HG03135 (cell line): ENCODE measurements around the gene RERE.

ENCODE experiments used
- ATAC-seq: cut with Tn5 transposase; IDR thresholded peaks from one replicate; pipeline ENCODE4 v1.9.1; 2021; ENCODE audit warnings: mild to moderate bottlenecking, moderate library complexity; ENCODE audit not compliant: unreplicated experiment

The RERE gene

GRCh38 chr1:8817412-8818324, at the start of gene RERE:
TSS of gene RERE (minus strand) at chr1:8817640.
- ATAC-seq = peak; percentile 87

GRCh38 chr1:8866792-8867415, 49.5 kb upstream of the RERE start:
- no peak for ATAC-seq

- ATAC-seq = no peak
Observed at GRCh38 chr1:8866173-8866791, 48.8 kb upstream of the RERE start.

- ATAC-seq = no peak
Observed at GRCh38 chr1:8864713-8865344, 47.4 kb upstream of the RERE start.

- no peak for ATAC-seq
Observed at GRCh38 chr1:8863794-8864233, 46.4 kb upstream of the RERE start.

- no peak for ATAC-seq
Observed at GRCh38 chr1:8863138-8863537, 45.7 kb upstream of the RERE start.

- no peak for ATAC-seq
Observed at GRCh38 chr1:8862528-8862927, 45.1 kb upstream of the RERE start.

- no peak for ATAC-seq
Observed at GRCh38 chr1:8860738-8861516, 43.5 kb upstream of the RERE start.

- ATAC-seq = no peak
Observed at GRCh38 chr1:8858888-8859706, 41.7 kb upstream of the RERE start.

GRCh38 chr1:8858112-8858668, 40.8 kb upstream of the RERE start:
- ATAC-seq = no peak

- ATAC-seq = no peak
Observed at GRCh38 chr1:8856689-8857412, 39.4 kb upstream of the RERE start.

- no peak for ATAC-seq
Observed at GRCh38 chr1:8854240-8854639, 36.8 kb upstream of the RERE start.

- no peak for ATAC-seq
Observed at GRCh38 chr1:8851060-8851459, 33.6 kb upstream of the RERE start.

- ATAC-seq = peak; percentile 58
Observed at GRCh38 chr1:8848663-8849386, 31.4 kb upstream of the RERE start.

- no peak for ATAC-seq
Observed at GRCh38 chr1:8847990-8848389, 30.6 kb upstream of the RERE start.

- no peak for ATAC-seq
Observed at GRCh38 chr1:8846263-8846662, 28.8 kb upstream of the RERE start.

GRCh38 chr1:8845104-8846097, 28.0 kb upstream of the RERE start:
- ATAC-seq = no peak
